ENCODE data around the gene PRKCB.

Gene PRKCB

GRCh38 chr16:23967775-23968174, 132.0 kb downstream of the PRKCB start:
- no peak for TF ChIP-seq CTCF (IDR thresholded peaks at IDR 0.05)

GRCh38 chr16:23968176-23968575, 132.4 kb downstream of the PRKCB start:
- TF ChIP-seq CTCF (IDR thresholded peaks at IDR 0.05): no peak

- no peak for TF ChIP-seq CTCF (IDR thresholded peaks at IDR 0.05)
Measured at GRCh38 chr16:23969468-23970297, 133.9 kb downstream of the PRKCB start.

GRCh38 chr16:23974223-23974622, 138.4 kb downstream of the PRKCB start:
- no peak for TF ChIP-seq CTCF (IDR thresholded peaks at IDR 0.05)

GRCh38 chr16:23975293-23975692, 139.5 kb downstream of the PRKCB start:
- no peak for TF ChIP-seq CTCF (IDR thresholded peaks at IDR 0.05)

GRCh38 chr16:23976091-23976490, 140.3 kb downstream of the PRKCB start:
- TF ChIP-seq CTCF (IDR thresholded peaks at IDR 0.05): no peak

- TF ChIP-seq CTCF (IDR thresholded peaks at IDR 0.05): no peak
Measured at GRCh38 chr16:23976524-23976923, 140.7 kb downstream of the PRKCB start.

Measured in LNCAP (cell line).